GM23338 (cell line): ENCODE results near the gene CFLAR. TPM values are rescaled to one million over a fixed set of nuclear protein-coding genes. Genes with fewer than 3 reads are reported as not detected.

Source experiments
- ATAC-seq: fragments of 200-7000 bp; cut with Tn5 transposase; 3 replicates; pipeline ENCODE4 v1.9.1; 2020
- DNase-seq: peaks from one replicate; pipeline ENCODE4 v3.0.0-alpha.2; 2015; ENCODE audit warnings: low spot score
- H2AFZ ChIP-seq: fragments of 200-600 bp; sonication (generic); 2 replicates; pipeline ENCODE4 v1.8.0; 2016; ENCODE audit warnings: antibody characterized with exemption, mild to moderate bottlenecking, moderate library complexity
- H3F3A ChIP-seq: fragments of 200-600 bp; sonication (generic); replicated peaks from 2 replicates; pipeline ENCODE4 v1.8.0; 2017; ENCODE audit warnings: antibody characterized with exemption, mixed run types, low read depth
- H3K27ac ChIP-seq: fragments of 200-600 bp; sonication (generic); 2 replicates; pipeline ENCODE4 v1.6.1; 2016; ENCODE audit warnings: low read depth
- H3K27me3 ChIP-seq: fragments of 200-600 bp; sonication (generic); 2 replicates; pipeline ENCODE4 v1.8.0; 2016; ENCODE audit warnings: mild to moderate bottlenecking, mixed run types, moderate library complexity; ENCODE audit not compliant: insufficient read depth
- H3K36me3 ChIP-seq: fragments of 200-600 bp; sonication (generic); 2 replicates; pipeline ENCODE4 v1.8.0; 2016; ENCODE audit warnings: mild to moderate bottlenecking; ENCODE audit not compliant: insufficient read depth
- H3K4me1 ChIP-seq: fragments of 200-600 bp; sonication (generic); 2 replicates; pipeline ENCODE4 v1.8.0; 2016; ENCODE audit warnings: mild to moderate bottlenecking, moderate library complexity; ENCODE audit not compliant: insufficient read depth
- H3K4me2 ChIP-seq: fragments of 200-600 bp; sonication (generic); 2 replicates; pipeline ENCODE4 v1.7.1; 2017; ENCODE audit warnings: mixed run types
- H3K4me3 ChIP-seq: fragments of 200-600 bp; sonication (generic); 2 replicates; pipeline ENCODE4 v1.6.1; 2016; ENCODE audit warnings: mixed run types
- H3K79me2 ChIP-seq: fragments of 200-600 bp; sonication (generic); replicated peaks from 2 replicates; pipeline ENCODE4 v1.8.0; 2017; ENCODE audit warnings: mild to moderate bottlenecking; ENCODE audit not compliant: insufficient read depth
- H3K9me2 ChIP-seq: fragments of 200-600 bp; sonication (generic); 2 replicates; pipeline ENCODE4 v1.8.0; 2017; ENCODE audit not compliant: insufficient read depth
- H4K20me1 ChIP-seq: fragments of 200-600 bp; sonication (generic); replicated peaks from 2 replicates; pipeline ENCODE4 v1.8.0; 2017; ENCODE audit warnings: mild to moderate bottlenecking; ENCODE audit not compliant: insufficient read depth
- H3K27ac Mint-ChIP-seq: 2 replicates; pipeline ENCODE4 v1.8.0; 2020; ENCODE audit warnings: inconsistent platforms, mild to moderate bottlenecking, moderate library complexity, mixed read lengths
- H3K27me3 Mint-ChIP-seq: 3 replicates; pipeline ENCODE4 v1.8.0; 2022; ENCODE audit warnings: low read depth, mild to moderate bottlenecking, moderate library complexity, mixed read lengths, inconsistent platforms; ENCODE audit not compliant: insufficient read depth, poor library complexity
- H3K36me3 Mint-ChIP-seq: 3 replicates; pipeline ENCODE4 v1.8.0; 2021; ENCODE audit warnings: low read depth, mild to moderate bottlenecking, inconsistent platforms, moderate library complexity, mixed read lengths
- H3K4me1 Mint-ChIP-seq: 3 replicates; pipeline ENCODE4 v1.8.0; 2020; ENCODE audit warnings: mild to moderate bottlenecking, inconsistent platforms, mixed read lengths
- H3K4me3 Mint-ChIP-seq: 3 replicates; pipeline ENCODE4 v1.8.0; 2021; ENCODE audit warnings: moderate library complexity, mild to moderate bottlenecking, inconsistent platforms, mixed read lengths
- H3K9me3 Mint-ChIP-seq: 3 replicates; pipeline ENCODE4 v1.8.0; 2020; ENCODE audit warnings: moderate library complexity, mild to moderate bottlenecking, inconsistent platforms, mixed read lengths
- CREB1 ChIP-seq: fragments of 250-450 bp; sonication (Bioruptor Pico); IDR thresholded peaks from 2 replicates; pipeline ENCODE4 v1.5.0; 2020; ENCODE audit warnings: low read depth, mild to moderate bottlenecking, moderate library complexity
- ETS1 ChIP-seq: IDR thresholded peaks from 2 replicates; pipeline ENCODE4 v1.6.1; 2016; ENCODE audit warnings: antibody characterized with exemption
- EZH2 ChIP-seq: fragments of 200-600 bp; sonication (generic); IDR thresholded peaks from one replicate; pipeline ENCODE4 v1.8.0; 2017; ENCODE audit warnings: antibody characterized with exemption, mild to moderate bottlenecking, low read depth; ENCODE audit not compliant: unreplicated experiment
- EZH2phosphoT487 ChIP-seq: fragments of 200-600 bp; sonication (generic); IDR thresholded peaks from one replicate; pipeline ENCODE4 v1.8.1; 2018; ENCODE audit warnings: antibody characterized with exemption; ENCODE audit not compliant: unreplicated experiment
- JUNB ChIP-seq: IDR thresholded peaks from one replicate; pipeline ENCODE4 v1.6.1; 2016; ENCODE audit warnings: antibody characterized with exemption; ENCODE audit not compliant: unreplicated experiment
- NANOG ChIP-seq: IDR thresholded peaks from 2 replicates; pipeline ENCODE4 v1.6.1; 2016; ENCODE audit warnings: antibody characterized with exemption, borderline replicate concordance
- POLR2AphosphoS5 ChIP-seq: IDR thresholded peaks from 2 replicates; pipeline ENCODE4 v1.6.1; 2016; ENCODE audit warnings: antibody characterized with exemption, low read depth
- REST ChIP-seq: IDR thresholded peaks from one replicate; pipeline ENCODE4 v1.6.1; 2018; ENCODE audit warnings: antibody characterized with exemption; ENCODE audit not compliant: unreplicated experiment
- STAT1 ChIP-seq: IDR thresholded peaks from one replicate; pipeline ENCODE4 v1.6.1; 2016; ENCODE audit warnings: antibody characterized with exemption; ENCODE audit not compliant: unreplicated experiment
- ZNF114 ChIP-seq: fragments of 250-450 bp; sonication (Bioruptor Pico); IDR thresholded peaks from 2 replicates; pipeline ENCODE4 v1.5.0; 2020; ENCODE audit warnings: mild to moderate bottlenecking, moderate library complexity
- ZNF331 ChIP-seq: fragments of 250-450 bp; sonication (Bioruptor Pico); IDR thresholded peaks from 2 replicates; pipeline ENCODE4 v1.5.0; 2020; ENCODE audit warnings: low read depth, mild to moderate bottlenecking, moderate library complexity
- ZNF462 ChIP-seq: fragments of 250-450 bp; sonication (Bioruptor Pico); IDR thresholded peaks from 2 replicates; pipeline ENCODE4 v1.5.0; 2020; ENCODE audit warnings: mild to moderate bottlenecking, moderate library complexity
- polyA plus RNA-seq: library from polyadenylated mRNA; unstranded; fragments of >200 nt; fragmentation: Nextera tagmentation; extraction: Ambion mirVana; gene quantifications from 2 replicates; pipeline ENCODE4 v1.2.1, GENCODE V29; 2016
- total RNA-seq: library from RNA; depleted of rRNA; stranded (reverse); fragments of >200 nt; shearing (Covaris generic); gene quantifications from 2 replicates; pipeline ENCODE4 v1.2.3, GENCODE V29; 2014

CFLAR gene
- total and polyA plus RNA-seq, 2 experiments from 2014 or later: 10.1 to 15.1 TPM

- Histone ChIP-seq H3K79me2 (no peaks in the 10 kb centered on the region), H2AFZ (no peak overlapping the region), H3K9me2 (no peaks in the 10 kb centered on the region), H3K27me3 (no peaks in the 10 kb centered on the region), H3K36me3 (no peaks in the 10 kb centered on the region), H3K4me1 (peaks cover 18% of the 10 kb centered on the region), H3K4me3 (no peak overlapping the region), H3K4me2 (no peak overlapping the region), H3F3A (no peaks in the 10 kb centered on the region), H4K20me1 (no peaks in the 10 kb centered on the region), H3K27ac (no peak overlapping the region)
- Mint-ChIP-seq H3K4me1 (peaks cover 12% of the 10 kb centered on the region), H3K36me3 (no peaks in the 10 kb centered on the region), H3K27me3 (peaks cover 3% of the 10 kb centered on the region), H3K9me3 (no peaks in the 10 kb centered on the region), H3K4me3 (no peak overlapping the region), H3K27ac (no peak overlapping the region)
- ATAC-seq (no peak), DNase-seq (no peak)
- TF ChIP-seq EZH2 (no peak), REST (no peak), POLR2AphosphoS5 (no peak), NANOG (no peak), ZNF114 (CRISPR knock-in tag) (no peak), JUNB (no peak), EZH2phosphoT487 (no peak), CREB1 (CRISPR knock-in tag) (no peak), ZNF331 (CRISPR knock-in tag) (no peak), ETS1 (no peak), ZNF462 (CRISPR knock-in tag) (no peak), STAT1 (no peak)
These were observed 28.4 kb downstream of the CFLAR start for GRCh38 chr2:201144101-201145051.
